WI38 (cell line): Measurements from ENCODE around the gene TPSD1.
"Not testable (repeated sequence)": the region's sequence is repeated elsewhere in the genome, so short reads cannot be mapped to it uniquely, and the experiment has no call there.

ENCODE experiments used
- H3K4me3 ChIP-seq: 2 replicates; pipeline ENCODE4 v1.5.1; 2011; ENCODE audit warnings: low read depth, mild to moderate bottlenecking, control low read depth, low read length
- TF ChIP-seq, protein P1 (sequence below): IDR thresholded peaks from 2 replicates; pipeline ENCODE4 v1.5.1; 2012; ENCODE audit warnings: low read depth, mild to moderate bottlenecking, control low read depth, low read length

The TPSD1 gene

DNA sequence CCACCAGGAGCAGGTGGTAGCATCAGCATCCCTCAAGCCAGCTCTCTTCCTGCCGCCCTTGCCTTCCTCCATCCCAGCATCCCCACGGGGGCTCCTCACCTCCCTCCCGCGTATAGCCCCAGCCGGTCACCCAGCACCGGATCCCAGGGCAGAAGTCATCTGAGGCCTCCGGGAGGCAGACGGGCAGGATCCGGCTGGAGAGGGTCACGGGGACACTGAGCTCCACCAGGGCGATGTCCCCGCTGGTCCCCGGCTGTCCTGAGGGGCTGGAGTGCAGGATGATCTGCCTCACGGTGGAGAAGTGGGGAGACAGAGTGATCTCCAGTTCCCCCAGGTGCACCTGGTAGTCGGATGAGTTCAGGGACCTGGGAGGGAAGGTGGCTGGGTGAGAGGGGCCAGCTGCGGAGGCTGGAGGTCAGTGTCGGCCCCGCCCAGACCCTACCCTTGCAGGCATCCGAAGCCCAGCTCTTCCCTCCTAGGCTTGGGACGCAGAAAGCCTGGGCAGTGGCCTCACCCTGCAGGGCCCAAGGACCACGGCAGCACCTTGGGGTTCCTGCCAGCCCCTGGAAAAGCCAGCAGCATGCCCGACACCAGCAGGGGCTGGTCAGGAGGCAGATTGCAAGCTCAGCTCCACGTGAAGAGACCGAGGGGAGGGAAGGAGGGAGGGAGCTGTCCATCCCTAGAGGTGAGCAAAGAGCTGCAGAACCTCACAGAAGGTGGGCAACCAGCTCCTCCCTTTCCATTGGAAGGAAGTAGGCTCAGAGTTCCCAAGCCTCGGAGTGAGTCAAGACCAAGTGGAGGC is 33.1 kb upstream of the TPSD1 start:
- TF ChIP-seq, protein P1, sequence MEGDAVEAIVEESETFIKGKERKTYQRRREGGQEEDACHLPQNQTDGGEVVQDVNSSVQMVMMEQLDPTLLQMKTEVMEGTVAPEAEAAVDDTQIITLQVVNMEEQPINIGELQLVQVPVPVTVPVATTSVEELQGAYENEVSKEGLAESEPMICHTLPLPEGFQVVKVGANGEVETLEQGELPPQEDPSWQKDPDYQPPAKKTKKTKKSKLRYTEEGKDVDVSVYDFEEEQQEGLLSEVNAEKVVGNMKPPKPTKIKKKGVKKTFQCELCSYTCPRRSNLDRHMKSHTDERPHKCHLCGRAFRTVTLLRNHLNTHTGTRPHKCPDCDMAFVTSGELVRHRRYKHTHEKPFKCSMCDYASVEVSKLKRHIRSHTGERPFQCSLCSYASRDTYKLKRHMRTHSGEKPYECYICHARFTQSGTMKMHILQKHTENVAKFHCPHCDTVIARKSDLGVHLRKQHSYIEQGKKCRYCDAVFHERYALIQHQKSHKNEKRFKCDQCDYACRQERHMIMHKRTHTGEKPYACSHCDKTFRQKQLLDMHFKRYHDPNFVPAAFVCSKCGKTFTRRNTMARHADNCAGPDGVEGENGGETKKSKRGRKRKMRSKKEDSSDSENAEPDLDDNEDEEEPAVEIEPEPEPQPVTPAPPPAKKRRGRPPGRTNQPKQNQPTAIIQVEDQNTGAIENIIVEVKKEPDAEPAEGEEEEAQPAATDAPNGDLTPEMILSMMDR = no peak
- no peak overlapping the region for H3K4me3 ChIP-seq

DNA sequence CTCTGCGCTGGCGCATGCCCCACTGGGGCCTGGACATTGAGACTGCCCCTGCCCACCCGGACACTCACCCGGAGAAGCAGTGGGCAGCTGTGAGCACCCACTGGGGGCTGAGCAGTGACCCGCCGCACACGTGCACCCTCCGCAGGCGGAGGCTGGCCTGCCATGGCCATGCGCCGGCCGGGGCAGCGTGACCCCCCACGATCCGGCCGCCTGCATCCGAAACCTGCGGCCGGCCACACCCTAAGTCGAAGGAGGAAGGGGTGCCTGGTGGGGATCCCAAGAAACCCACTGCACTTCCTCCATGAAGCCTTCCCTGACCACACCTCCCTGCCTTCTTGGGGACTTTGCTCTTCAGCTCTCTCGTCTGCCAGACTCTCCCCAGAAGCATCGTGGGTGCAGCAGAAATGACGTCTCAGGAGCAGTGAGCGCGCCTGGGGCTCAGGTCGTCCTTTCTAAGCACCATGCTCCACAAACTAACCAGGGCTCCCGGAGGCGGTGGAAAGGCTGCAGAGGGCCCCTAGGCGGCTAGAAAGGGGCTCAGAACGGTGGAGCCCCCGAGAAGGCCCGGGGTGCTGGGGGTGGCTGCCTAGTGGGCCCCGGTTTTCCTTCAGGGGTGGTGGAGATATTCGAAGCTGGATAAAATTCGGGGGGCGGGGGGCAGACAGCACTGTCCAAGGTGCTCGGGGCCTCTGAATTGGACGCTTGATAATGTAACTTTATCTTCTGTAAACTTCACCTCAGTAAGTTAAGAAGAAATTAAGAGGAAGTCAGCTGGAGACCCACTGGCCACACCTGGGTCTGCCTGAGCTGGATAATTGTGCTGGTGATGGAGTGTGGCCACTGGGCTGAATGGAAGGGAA is 32.3 kb upstream of the TPSD1 start:
- TF ChIP-seq, protein P1 = no peak
- H3K4me3 ChIP-seq = no peak overlapping the region

GRCh38 chr16:1224558-1224957 is 31.3 kb upstream of the TPSD1 start:
- TF ChIP-seq, protein P1 = no peak
- H3K4me3 ChIP-seq = no peak overlapping the region

DNA sequence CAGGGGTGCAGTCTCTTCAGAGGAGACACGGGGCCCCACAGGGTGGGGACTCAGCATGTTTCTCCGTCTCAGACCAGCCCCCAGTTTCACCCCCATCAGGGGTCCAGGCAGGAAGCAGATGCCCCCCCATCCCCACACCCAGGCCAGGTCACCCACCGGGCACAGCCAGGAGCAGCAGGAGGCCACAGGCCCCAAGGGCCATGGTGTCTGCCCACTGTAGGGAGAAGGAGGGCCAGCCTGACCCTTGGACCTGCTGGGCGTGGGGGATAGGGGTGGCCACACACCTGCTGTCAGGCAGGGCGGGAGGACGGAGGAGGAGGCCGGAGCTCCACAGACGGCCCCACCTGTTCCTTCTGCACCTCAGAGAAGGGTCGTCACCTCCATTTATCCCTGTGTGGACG is 30.8 kb upstream of the TPSD1 start, which contains the start of gene TPSG1:
Gene TPSG1, minus strand, starts transcription at position 218 of the 401 bp plus-strand sequence. Its CDS starts 16 bp downstream, at position 202.
- TF ChIP-seq, protein P1 = no peak
- H3K4me3 ChIP-seq = no peak within 1 kb of the TSS

GRCh38 chr16:1225728-1226311 is 30.0 kb upstream of the TPSD1 start:
- H3K4me3 ChIP-seq = not testable (repeated sequence)

GRCh38 chr16:1226692-1227091 is 29.2 kb upstream of the TPSD1 start:
- H3K4me3 ChIP-seq = not testable (repeated sequence)

DNA sequence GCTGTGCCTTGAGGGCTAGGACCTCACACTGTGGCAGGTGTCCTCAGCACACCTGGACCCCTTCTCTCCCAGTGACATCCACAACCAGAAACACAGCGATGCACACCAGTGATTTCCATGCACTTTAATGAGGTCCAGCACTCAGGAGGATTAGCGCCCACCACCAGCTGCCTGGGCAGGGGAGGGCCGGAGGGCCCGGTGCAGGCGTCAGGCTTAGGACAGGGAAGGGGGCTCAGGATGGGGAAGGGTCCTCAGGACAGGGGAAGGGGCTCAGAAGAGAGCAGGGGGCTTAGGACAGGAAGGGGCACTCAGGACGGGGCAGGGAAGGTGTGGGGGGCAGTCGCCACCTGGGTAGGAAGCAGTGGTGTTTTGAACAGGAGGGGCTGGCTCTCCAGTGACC is 27.6 kb upstream of the TPSD1 start:
- not testable (repeated sequence) for H3K4me3 ChIP-seq

DNA sequence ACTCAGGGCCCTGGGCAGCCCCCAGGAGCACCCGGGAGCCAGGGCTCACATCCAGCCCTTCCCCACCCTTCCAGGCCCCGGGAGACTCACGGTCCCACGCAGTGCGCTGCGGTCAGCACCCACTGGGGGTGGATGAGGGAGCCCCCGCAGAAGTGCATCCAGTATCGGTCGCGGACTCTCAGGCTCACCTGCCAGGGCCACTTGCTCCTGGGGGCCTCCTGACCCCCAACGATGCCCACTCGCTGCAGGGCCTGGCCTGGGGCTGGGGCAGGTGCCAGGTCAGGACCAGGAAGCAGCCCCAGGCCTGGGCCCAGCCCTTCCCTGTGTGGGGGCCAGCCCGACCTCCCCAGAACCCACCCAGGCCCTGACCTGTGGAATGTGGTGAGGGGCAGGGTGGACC is 26.4 kb upstream of the TPSD1 start:
- not testable (repeated sequence) for H3K4me3 ChIP-seq

- not testable (repeated sequence) for H3K4me3 ChIP-seq
Observed at GRCh38 chr16:1230084-1230470, 25.8 kb upstream of the TPSD1 start, which contains the start of gene TPSB2. Gene TPSB2, minus strand, starts transcription at chr16:1230184. Its CDS starts 233 bp downstream, at chr16:1229951.

GRCh38 chr16:1230471-1231212 is 25.2 kb upstream of the TPSD1 start:
- H3K4me3 ChIP-seq = not testable (repeated sequence)

DNA sequence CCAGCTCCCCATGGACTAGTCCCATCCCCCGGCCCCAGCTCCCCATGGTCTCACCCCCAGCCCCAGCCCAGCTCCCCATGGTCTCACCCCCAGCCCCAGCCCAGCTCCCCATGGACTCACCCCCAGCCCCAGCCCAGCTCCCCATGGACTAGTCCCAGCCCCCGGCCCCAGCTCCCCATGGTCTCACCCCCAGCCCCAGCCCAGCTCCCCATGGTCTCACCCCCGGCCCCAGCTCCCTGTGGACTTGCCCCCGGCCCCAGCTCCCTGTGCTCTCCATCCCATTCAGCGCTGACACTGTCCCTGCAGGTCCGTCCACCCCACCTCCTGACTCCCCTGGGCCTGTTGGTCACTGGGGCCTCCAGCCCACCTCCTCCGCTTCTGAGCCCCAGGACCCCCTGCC is 24.6 kb upstream of the TPSD1 start:
- not testable (repeated sequence) for H3K4me3 ChIP-seq

- H3K4me3 ChIP-seq = not testable (repeated sequence)
Observed at GRCh38 chr16:1232049-1232748, 23.7 kb upstream of the TPSD1 start.

DNA sequence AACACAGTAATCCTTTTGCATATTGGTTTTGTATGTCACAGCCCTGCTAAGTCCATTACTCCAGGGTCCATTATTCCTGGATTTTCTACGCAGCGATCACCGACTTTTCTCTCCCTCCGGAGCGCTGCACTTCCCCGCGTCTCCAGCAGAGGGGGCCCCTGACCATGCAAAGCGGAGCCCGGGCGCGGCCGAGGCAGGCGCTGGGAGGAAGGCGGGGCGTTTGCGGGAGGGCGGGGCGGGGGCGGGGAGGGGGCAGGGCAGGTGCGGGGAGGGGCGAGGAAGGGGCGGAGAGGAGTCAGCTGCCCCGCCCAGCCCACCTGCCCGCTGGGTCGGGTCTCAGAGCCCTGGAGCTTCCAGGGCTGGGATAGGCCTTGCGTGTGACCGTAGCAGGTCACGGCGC is 19.2 kb upstream of the TPSD1 start:
- not testable (repeated sequence) for H3K4me3 ChIP-seq
